HUES48 (cell line): Measurements from ENCODE around the gene UBE2Q2.

ENCODE experiments used
- H3K27ac ChIP-seq: one replicate; pipeline ENCODE4 v1.7.0; 2013; ENCODE audit warnings: low read depth, low read length, inconsistent platforms
- H3K27me3 ChIP-seq: 2 replicates; pipeline ENCODE4 v1.6.1; 2013; ENCODE audit warnings: mild to moderate bottlenecking, low read length; ENCODE audit not compliant: control insufficient read depth, insufficient read depth
- H3K36me3 ChIP-seq: 2 replicates; pipeline ENCODE4 v1.6.1; 2013; ENCODE audit warnings: low read length; ENCODE audit not compliant: control insufficient read depth, insufficient read depth
- H3K4me1 ChIP-seq: 2 replicates; pipeline ENCODE4 v1.6.1; 2013; ENCODE audit warnings: mild to moderate bottlenecking, low read length; ENCODE audit not compliant: control insufficient read depth, insufficient read depth
- H3K4me3 ChIP-seq: 2 replicates; pipeline ENCODE4 v1.5.1; 2013; ENCODE audit warnings: mild to moderate bottlenecking, low read depth, low read length
- H3K9ac ChIP-seq: 2 replicates; pipeline ENCODE4 v1.6.1; 2013; ENCODE audit warnings: mild to moderate bottlenecking, low read depth, low read length, moderate library complexity
- H3K9me3 ChIP-seq: 2 replicates; pipeline ENCODE4 v1.6.1; 2013; ENCODE audit warnings: low read length; ENCODE audit not compliant: control insufficient read depth, insufficient read depth

Gene UBE2Q2

DNA sequence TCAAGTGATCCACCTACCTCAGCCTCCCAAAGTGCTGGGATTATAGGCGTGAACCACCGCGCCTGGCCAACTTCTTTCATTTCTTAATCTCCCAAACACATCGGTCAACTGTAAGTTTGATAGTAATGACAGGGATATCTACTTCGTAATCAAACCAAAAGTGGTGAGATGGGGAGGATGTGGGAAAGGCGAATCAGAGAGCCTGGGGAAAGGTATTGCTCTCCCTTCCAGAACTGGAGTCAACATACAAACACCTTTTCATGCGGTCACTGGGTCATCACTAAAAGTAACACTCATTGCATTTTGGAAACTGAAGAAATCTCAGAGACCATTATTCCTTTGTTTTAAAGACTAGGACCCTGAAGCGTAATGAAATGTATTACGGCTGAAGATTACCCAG, 14.8 kb upstream of the UBE2Q2 start:
- Histone ChIP-seq H3K4me3 (no peak overlapping the region), H3K27ac (no peak overlapping the region), H3K36me3 (no peaks in the 10 kb centered on the region), H3K27me3 (no peaks in the 10 kb centered on the region), H3K4me1 (peaks cover 31% of the 10 kb centered on the region), H3K9ac (no peak overlapping the region), H3K9me3 (no peaks in the 10 kb centered on the region)

DNA sequence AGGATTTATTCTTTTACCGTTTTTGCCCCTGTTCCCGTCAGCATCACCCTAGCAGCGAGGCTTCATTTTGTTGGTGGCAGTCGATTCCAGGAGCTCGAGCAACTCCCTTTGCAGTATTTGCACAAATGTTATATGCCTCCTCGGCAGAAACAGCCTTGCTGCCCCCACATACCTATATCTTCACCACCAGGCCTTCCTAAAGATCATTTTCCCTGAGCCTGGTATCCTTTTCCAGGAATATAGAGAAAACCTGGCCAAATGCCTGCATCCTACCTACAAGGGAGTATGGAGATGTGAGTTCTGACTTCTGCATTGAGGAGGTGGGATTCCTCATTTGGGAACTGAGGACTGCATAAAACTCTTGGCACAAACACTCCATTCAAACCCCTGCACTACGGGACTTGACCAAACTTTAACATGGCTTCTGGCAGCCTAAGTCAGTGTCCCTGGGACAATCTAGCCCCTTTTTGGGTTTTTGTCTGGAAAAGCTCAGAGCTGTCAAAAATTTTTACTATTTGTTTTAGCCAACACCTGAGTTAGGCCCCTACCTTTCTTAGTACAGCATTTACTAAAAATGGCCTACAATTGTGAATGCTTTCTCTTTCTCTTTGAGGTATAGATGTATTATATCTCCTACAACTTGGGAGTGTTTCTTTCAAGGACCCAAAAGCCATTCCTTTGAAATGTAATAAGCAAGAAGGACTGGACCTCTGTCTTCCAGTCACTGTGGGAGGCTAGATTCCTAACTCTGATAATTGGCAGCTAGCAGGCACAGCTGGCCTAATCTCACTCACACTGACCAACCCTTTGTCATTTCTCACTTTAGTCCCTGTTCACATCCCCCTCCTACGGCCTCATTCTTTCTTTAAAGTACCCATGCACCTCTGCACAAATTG, 12.1 kb upstream of the UBE2Q2 start:
- H3K36me3 ChIP-seq, result no peaks in the 10 kb centered on the region
- H3K4me3 ChIP-seq, result no peak overlapping the region
- H3K4me1 ChIP-seq, result peaks cover 20% of the 10 kb centered on the region
- H3K27ac ChIP-seq, result peak overlapping the region; percentile 52
- no peaks in the 10 kb centered on the region for H3K27me3 ChIP-seq
- H3K9ac ChIP-seq, result no peak overlapping the region
- no peaks in the 10 kb centered on the region for H3K9me3 ChIP-seq

DNA sequence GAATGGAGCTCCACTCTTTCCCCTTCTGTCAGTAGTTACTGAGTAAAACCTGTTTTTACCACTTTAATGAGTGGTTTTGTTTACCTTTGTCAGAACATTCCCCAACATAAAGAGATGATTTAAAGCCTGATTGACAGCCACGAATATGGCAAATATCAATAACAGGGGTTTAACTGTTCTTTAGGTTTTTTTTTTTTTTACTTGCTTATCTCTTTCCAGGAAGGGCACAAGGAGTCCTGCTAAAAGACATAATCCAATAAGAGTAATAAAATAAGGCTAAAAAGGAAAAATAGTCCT, 11.5 kb upstream of the UBE2Q2 start:
- H3K27ac ChIP-seq, result no peak overlapping the region
- peaks cover 20% of the 10 kb centered on the region for H3K4me1 ChIP-seq
- no peaks in the 10 kb centered on the region for H3K9me3 ChIP-seq
- no peaks in the 10 kb centered on the region for H3K27me3 ChIP-seq
- H3K36me3 ChIP-seq, result no peaks in the 10 kb centered on the region
- no peak overlapping the region for H3K9ac ChIP-seq
- H3K4me3 ChIP-seq, result no peak overlapping the region

DNA sequence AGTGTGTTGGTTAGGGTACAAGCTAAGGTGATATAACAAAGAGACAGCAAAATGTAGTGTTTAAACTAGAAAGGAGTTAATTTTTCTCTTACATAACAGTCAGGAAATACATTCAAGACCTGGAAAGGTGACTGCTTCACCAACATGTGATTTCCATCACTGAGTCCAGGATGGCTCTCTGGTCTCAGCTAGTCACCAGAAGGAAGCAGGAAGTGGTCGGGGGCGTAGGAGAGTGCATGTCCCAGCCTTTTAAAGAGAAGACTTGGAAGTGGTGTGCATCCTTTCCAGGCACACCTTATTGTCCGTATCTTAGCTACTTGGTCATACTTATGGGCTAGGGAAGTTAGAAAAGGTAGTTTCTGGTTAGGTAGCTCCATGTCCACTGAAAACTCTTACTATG, 11.1 kb upstream of the UBE2Q2 start:
- no peak overlapping the region for H3K9ac ChIP-seq
- H3K36me3 ChIP-seq, result no peaks in the 10 kb centered on the region
- no peaks in the 10 kb centered on the region for H3K27me3 ChIP-seq
- peaks cover 20% of the 10 kb centered on the region for H3K4me1 ChIP-seq
- H3K4me3 ChIP-seq, result no peak overlapping the region
- H3K9me3 ChIP-seq, result no peaks in the 10 kb centered on the region
- no peak overlapping the region for H3K27ac ChIP-seq

DNA sequence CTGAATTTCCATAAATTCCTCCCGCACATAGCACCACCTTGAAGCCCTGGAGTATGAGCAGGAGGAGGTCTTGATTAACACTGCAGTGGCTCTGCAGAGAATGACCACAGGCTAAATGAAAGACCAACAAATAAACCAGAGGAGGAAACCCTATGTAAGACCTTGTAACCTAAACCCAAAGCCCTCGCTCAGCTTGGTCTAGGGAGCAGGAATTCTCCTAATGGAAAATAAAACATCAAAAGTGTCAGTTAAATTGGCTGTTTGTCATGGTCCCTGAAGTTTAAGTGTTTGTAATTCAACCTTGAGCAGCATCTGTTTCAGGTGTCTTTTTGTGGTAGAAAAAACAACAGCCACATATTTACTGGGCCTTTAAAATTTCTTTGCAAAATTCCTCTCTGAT, 9.2 kb upstream of the UBE2Q2 start:
- no peaks in the 10 kb centered on the region for H3K27me3 ChIP-seq
- peaks cover 16% of the 10 kb centered on the region for H3K4me1 ChIP-seq
- no peaks in the 10 kb centered on the region for H3K9me3 ChIP-seq
- H3K4me3 ChIP-seq, result no peak overlapping the region
- H3K9ac ChIP-seq, result no peak overlapping the region
- H3K36me3 ChIP-seq, result no peaks in the 10 kb centered on the region
- no peak overlapping the region for H3K27ac ChIP-seq

DNA sequence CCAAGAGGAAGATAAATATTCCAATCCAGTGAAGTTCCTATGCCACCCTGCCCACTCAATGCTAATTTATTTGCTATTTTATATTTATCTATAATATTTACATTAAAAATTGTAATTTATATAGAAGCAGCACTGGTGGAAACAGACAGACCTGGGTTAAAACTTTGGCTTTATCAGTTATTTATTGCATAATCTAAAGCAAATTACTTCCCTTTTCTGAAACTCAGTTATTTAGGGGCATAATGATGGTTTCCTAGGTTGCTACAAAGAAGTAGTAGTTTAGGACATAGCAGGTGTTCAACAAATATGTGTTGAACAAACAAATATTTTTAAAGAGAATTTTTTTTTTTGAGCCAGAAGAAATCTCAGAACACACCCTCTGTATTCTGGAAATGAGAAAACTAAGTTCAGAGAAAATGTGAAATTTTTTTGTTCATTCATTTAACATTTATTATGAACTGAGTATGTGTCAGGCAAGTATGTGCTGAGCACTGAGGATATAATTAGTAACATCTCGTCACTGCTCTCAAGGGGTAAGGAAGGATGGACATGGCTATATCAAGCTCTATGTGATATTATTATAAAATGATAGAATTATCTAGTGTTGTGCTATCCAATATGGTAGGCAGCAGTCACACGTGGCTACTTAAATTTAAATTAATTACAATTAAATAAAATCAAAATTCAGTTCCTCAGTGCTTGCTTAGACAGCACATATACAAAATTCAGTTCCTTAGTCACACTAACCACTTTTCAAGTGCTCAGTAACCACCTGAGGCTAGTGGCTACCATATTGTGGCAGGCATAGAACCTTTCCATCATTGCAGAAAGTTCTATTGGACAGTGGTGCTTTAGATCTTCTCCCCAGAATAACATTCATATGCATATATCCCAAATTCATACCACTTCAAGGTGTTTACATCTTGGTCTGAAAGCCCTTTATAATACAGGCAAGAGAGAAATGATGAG, 7.0 kb upstream of the UBE2Q2 start:
- H3K27ac ChIP-seq, result no peak overlapping the region
- H3K4me1 ChIP-seq, result peaks cover 12% of the 10 kb centered on the region
- peaks cover 1% of the 10 kb centered on the region; the same call in 1 of the 2 replicates for H3K27me3 ChIP-seq
- no peak overlapping the region for H3K9ac ChIP-seq
- H3K36me3 ChIP-seq, result no peaks in the 10 kb centered on the region
- H3K9me3 ChIP-seq, result no peaks in the 10 kb centered on the region
- no peak overlapping the region for H3K4me3 ChIP-seq

DNA sequence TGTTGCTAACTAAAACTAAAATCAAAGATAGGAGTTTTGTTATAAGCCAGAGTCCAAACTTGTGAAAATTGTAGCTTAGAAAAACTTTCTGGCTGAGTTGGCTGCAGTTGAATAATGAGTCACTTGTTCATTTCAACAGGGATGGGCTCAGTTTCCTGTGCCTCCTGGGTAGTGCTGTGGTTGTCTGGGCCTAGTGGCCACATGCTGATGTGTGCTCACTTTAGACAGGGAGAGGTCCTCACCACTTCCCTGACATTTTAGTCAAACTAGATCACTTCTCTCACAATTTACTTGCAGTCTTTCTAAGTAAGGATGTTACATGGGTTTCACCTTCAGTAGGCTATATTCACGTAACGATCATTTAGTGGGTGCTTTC, 6.3 kb upstream of the UBE2Q2 start:
- Histone ChIP-seq H3K9me3 (no peaks in the 10 kb centered on the region), H3K9ac (no peak overlapping the region), H3K36me3 (no peaks in the 10 kb centered on the region), H3K27ac (no peak overlapping the region), H3K27me3 (peaks cover 8% of the 10 kb centered on the region), H3K4me1 (peaks cover 5% of the 10 kb centered on the region; the same call in 1 of the 2 replicates), H3K4me3 (no peak overlapping the region)

DNA sequence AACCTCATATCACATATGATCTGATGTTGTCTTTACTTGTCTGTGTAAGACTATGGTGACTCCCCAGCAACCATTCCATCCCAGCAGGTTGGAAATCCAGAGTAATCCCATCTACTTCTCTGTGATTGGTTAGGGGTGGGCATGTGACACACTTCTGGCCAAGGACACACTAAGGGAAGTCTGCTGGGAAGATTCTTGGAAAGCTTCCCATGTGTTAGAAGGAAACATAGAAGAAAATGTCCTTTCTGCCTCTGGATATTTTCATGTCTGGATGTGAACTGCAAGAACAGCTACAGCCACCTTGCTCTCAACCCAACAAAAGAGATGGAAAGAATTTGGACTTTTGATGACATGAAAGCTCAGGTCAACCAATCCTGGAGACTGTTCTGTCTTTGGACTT, 2.6 kb upstream of the UBE2Q2 start:
- Histone ChIP-seq H3K9ac (no peak overlapping the region), H3K4me1 (peaks cover 11% of the 10 kb centered on the region), H3K27me3 (peaks cover 15% of the 10 kb centered on the region), H3K36me3 (no peaks in the 10 kb centered on the region; the same call in 1 of the 2 replicates), H3K27ac (no peak overlapping the region), H3K4me3 (no peak overlapping the region), H3K9me3 (no peaks in the 10 kb centered on the region)

DNA sequence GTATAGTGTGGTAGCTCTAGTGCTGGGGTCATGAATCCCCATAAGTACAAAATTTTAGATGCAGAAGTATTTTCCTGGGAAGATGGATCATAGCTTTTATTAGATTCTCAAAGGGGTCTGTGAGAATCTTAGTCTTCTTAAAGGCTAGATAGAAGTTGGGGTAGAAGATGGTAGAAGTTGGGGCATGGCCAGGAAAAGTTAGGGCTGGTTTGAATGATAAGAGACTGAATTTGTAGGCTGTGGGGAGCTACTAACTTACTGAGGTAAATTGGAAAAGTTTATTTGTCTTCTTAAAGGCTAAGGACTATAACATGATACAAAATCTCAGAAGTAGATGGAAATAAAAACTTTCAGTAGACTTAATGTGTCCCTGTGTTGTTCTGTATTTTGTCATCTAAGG, 1.6 kb upstream of the UBE2Q2 start:
- no peaks in the 10 kb centered on the region for H3K9me3 ChIP-seq
- H3K36me3 ChIP-seq, result peaks cover 2% of the 10 kb centered on the region; the same call in 1 of the 2 replicates
- peaks cover 17% of the 10 kb centered on the region for H3K4me1 ChIP-seq
- peaks cover 15% of the 10 kb centered on the region for H3K27me3 ChIP-seq
- no peak overlapping the region for H3K27ac ChIP-seq
- no peak overlapping the region for H3K4me3 ChIP-seq
- no peak overlapping the region for H3K9ac ChIP-seq

DNA sequence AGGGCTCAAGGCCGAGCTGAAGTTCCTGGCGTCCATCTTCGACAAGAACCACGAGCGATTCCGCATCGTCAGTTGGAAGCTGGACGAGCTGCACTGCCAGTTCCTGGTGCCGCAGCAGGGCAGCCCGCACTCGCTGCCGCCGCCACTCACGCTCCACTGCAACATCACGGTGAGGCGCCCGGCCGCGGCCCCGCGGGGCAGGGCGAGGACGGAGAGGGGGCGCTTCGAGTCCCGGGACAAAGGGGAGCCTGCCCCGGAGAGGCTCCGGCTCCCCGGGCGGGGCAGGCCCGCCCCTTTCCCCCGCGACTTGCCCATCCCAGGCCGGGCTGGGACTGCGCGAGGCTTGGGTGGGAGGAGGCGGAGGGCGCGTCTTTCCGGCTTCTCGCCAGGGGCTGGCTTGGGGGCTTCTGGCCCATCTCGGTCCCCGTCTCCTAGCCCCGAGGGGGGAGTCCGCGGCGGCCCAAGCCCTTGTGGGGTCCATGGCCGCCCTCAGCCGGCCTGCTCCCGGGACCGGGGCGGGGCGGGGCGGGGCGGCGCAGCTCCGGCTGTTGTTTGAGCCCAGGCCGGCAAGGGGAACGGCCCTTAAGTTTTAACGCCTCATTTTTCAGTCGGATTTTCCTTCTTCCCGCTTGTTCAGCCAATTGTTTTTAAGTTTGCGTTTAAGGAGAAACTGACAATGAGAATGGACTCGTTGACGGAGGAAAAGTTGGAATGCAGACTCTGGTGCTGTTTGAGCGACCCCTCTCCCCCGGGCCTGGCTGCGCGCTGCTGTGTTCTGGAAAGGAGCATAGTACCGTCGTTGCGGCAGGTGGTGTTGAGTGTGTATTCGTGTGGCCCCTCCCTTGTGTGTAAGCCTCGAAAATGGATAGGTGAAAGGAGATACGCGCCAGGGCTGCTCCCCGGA, 683 bp downstream of the UBE2Q2 start:
- Histone ChIP-seq H3K9me3 (no peaks in the 10 kb centered on the region), H3K27ac (peak overlapping the region; percentile 87), H3K9ac (peak overlapping the region; percentile 97), H3K36me3 (peaks cover 5% of the 10 kb centered on the region; the same call in 1 of the 2 replicates), H3K4me3 (peak overlapping the region; percentile 97), H3K27me3 (peaks cover 15% of the 10 kb centered on the region), H3K4me1 (peaks cover 39% of the 10 kb centered on the region)
